ENCODE measurements around the gene NDE1.

GRCh38 chr16:15775663-15776304 is 125.7 kb downstream of the NDE1 start:
- no peak for TF ChIP-seq CTCF (conservative IDR thresholded peaks at IDR 0.05; ENCODE audit: low read length)
- TF ChIP-seq EZH2phosphoT487 (IDR thresholded peaks at IDR 0.05; ENCODE audit: borderline replicate concordance, low read depth, low read length) = no peak

Measured in OCI-LY7 (cell line).